NB4 (cell line): ENCODE data around the gene ENDOU.

Source experiments
- CTCF ChIP-seq: IDR thresholded peaks from one replicate; pipeline ENCODE4 v1.5.1; 2012; ENCODE audit warnings: low read depth, low read length
- MAX ChIP-seq: IDR thresholded peaks from 2 replicates; pipeline ENCODE4 v1.6.1; 2011; ENCODE audit warnings: low read depth, low read length
- MYC ChIP-seq: IDR thresholded peaks from 2 replicates; pipeline ENCODE4 v1.6.1; 2011; ENCODE audit warnings: low read depth, low read length
- POLR2A ChIP-seq: IDR thresholded peaks from 2 replicates; pipeline ENCODE4 v1.6.1; 2011; ENCODE audit warnings: mild to moderate bottlenecking; ENCODE audit not compliant: insufficient read length; ENCODE audit errors: extremely low read depth

GRCh38 chr12:47730341-47730744 lies 5.1 kb upstream of the ENDOU start:
- TF ChIP-seq POLR2A (no peak), CTCF (no peak), MAX (no peak), MYC (no peak)
